ENCODE measurements around the gene POLN. TPM values are rescaled to one million over a fixed set of nuclear protein-coding genes. Genes with fewer than 3 reads are reported as not detected.
"Not testable (repeated sequence)": the region's sequence is repeated elsewhere in the genome, so short reads cannot be mapped to it uniquely, and the experiment has no call there.

POLN gene
- total and polyA plus RNA-seq, 9 donors, result 1.5 to 4.8 (median 2.2) TPM

DNA sequence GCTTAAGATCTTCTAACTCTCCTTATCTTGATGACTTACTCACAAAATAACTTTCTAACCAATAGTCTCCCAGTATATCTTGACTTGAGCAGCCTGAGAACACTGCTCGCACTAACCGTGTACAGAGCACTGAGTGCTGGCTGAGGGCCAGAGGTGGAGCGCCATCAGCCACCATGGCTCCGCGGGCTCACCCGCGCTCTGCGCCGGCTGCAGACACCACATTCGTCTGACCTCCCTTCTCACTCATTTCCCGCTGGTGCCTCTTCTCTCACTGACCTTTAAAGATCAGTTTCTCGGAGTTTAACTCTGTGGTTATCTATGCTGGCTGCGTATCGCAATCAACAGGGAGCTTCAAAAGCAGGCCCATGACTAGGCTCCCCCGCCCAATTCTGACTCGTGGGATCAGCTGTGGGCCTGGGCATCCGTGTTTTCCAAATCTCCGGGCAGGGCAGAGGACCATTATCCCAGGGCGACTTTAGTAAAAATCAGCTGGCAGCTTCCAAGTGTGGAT, 78.6 kb downstream of the POLN start:
- H3K27ac ChIP-seq (ENCODE audit: low read length), result no peak overlapping the region
- WGBS (ENCODE audit: insufficient coverage), result 75% methylated on average over 19 of the region's 19 CpGs
- H3K27me3 ChIP-seq (ENCODE audit: control insufficient read depth, insufficient read depth, low read length), result no peaks in the 10 kb centered on the region
- H3K4me1 ChIP-seq (ENCODE audit: control insufficient read depth, insufficient read depth, low read length), result no peaks in the 10 kb centered on the region
- H3K9me3 ChIP-seq (replicated peaks; ENCODE audit: control insufficient read depth, low read depth, low read length), result no peaks in the 10 kb centered on the region
- DNase-seq, result no peak
- H3K36me3 ChIP-seq (ENCODE audit: control insufficient read depth, insufficient read depth, low read length), result no peaks in the 10 kb centered on the region
- no peak overlapping the region for H3K4me3 ChIP-seq (ENCODE audit: low read length)

DNA sequence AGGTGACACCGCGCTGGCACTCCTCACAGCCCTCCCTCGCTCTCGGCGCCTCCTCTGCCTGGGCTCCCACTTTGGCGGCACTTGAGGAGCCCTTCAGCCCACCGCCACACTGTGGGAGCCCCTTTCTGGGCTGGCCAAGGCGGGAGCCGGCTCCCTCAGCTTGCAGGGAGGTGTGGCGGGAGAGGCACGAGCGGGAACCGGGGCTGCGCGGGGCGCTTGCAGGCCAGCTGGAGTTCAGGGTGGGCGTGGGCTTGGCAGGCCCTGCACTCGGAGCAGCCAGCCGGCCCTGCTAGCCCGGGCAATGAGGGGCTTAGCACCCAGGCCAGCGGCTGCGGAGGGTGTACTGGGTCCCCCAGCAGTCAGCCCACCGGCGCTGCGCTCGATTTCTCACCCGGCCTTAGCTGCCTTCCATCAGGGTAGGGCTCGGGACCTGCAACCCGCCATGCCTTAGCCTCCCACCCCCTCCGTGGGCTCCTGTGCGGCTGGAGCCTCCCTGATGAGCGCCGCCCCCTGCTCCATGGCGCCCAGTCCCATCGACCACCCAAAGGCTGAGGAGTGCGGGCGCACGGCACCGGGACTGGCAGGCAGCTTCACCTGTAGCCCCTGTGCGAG, 80.7 kb downstream of the POLN start:
- not testable (repeated sequence) for H3K27ac ChIP-seq (ENCODE audit: low read length); H3K4me1 ChIP-seq (ENCODE audit: control insufficient read depth, insufficient read depth, low read length); H3K36me3 ChIP-seq (ENCODE audit: control insufficient read depth, insufficient read depth, low read length); DNase-seq; H3K9me3 ChIP-seq (replicated peaks; ENCODE audit: control insufficient read depth, low read depth, low read length); H3K4me3 ChIP-seq (ENCODE audit: low read length); H3K27me3 ChIP-seq (ENCODE audit: control insufficient read depth, insufficient read depth, low read length)
- WGBS (ENCODE audit: insufficient coverage), result 92% methylated on average over 31 of the region's 40 CpGs

DNA sequence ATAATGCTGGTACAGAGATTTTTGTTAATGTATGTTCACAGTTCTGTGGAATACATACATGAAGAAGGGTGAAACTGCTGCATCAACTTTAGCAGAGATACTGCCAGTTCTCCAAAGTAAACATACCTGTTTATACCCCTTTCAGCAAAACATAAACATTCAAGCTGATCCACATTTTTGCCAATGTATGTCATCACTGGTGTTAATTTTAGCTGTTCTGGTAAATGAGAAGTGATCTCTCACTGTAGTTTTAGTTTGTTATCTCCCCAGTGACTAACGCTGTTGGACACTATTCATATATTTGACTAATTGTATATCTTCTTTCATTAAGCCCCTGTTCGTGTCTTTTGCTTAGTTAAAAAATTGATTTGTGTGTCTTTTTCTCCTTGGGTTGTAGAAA, 82.0 kb downstream of the POLN start:
- H3K36me3 ChIP-seq (ENCODE audit: control insufficient read depth, insufficient read depth, low read length), result no peaks in the 10 kb centered on the region
- DNase-seq, result no peak
- no peaks in the 10 kb centered on the region for H3K9me3 ChIP-seq (replicated peaks; ENCODE audit: control insufficient read depth, low read depth, low read length)
- H3K27me3 ChIP-seq (ENCODE audit: control insufficient read depth, insufficient read depth, low read length), result no peaks in the 10 kb centered on the region
- H3K27ac ChIP-seq (ENCODE audit: low read length), result no peak overlapping the region
- H3K4me3 ChIP-seq (ENCODE audit: low read length), result no peak overlapping the region
- no CpG with 5 or more reads among the region's 2 CpGs for WGBS (ENCODE audit: insufficient coverage)
- H3K4me1 ChIP-seq (ENCODE audit: control insufficient read depth, insufficient read depth, low read length), result no peaks in the 10 kb centered on the region

DNA sequence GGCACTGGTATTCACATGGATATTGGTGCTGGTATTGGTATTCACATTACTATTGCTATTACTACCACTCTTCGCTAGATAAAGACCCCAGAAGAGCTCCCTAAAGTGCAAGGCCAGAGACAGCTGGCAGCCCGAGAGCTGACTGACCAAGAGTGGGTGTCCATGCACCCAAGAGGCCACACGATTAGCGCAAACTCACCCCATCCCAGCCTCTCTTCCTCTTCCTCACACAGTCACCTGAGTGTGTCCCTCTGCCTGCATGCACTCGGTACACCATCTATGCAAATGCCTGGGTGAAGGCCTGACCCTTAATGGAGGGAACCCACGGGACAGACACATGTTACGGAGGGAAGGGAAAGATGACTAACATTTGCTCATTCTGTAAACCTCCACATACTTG, 86.7 kb downstream of the POLN start:
- no peaks in the 10 kb centered on the region for H3K9me3 ChIP-seq (replicated peaks; ENCODE audit: control insufficient read depth, low read depth, low read length)
- H3K27ac ChIP-seq (ENCODE audit: low read length), result no peak overlapping the region
- DNase-seq, result no peak
- no peak overlapping the region for H3K4me3 ChIP-seq (ENCODE audit: low read length)
- H3K27me3 ChIP-seq (ENCODE audit: control insufficient read depth, insufficient read depth, low read length), result no peaks in the 10 kb centered on the region
- no CpG with 5 or more reads among the region's 7 CpGs for WGBS (ENCODE audit: insufficient coverage)
- no peaks in the 10 kb centered on the region for H3K4me1 ChIP-seq (ENCODE audit: control insufficient read depth, insufficient read depth, low read length)
- H3K36me3 ChIP-seq (ENCODE audit: control insufficient read depth, insufficient read depth, low read length), result no peaks in the 10 kb centered on the region

DNA sequence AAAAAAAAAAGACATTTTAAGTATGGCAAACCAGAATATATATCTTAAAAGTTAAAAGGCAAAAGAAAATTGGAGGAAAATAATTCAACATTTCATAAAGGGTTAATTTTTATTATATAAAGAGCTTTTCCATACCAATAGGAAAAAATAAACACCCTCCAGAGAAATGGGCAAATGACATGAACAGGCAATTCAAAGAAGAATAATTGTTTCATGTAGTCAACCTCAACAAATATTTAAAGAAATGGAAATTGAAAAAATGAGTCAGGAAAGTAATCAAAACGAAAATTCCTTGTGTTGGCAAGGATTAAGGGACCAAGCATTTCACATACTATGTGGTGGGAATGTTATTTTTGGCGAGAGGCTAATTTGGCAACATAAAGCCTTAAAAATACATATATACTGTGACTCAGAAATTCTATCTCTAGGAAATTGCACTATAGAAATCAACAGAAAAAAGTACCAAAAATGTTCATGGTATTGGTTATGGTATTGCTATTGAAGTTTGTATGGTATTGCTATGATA, 87.6 kb downstream of the POLN start:
- Histone ChIP-seq H3K9me3 (replicated peaks; ENCODE audit: control insufficient read depth, low read depth, low read length) (no peaks in the 10 kb centered on the region), H3K4me1 (ENCODE audit: control insufficient read depth, insufficient read depth, low read length) (no peaks in the 10 kb centered on the region), H3K36me3 (ENCODE audit: control insufficient read depth, insufficient read depth, low read length) (no peaks in the 10 kb centered on the region), H3K4me3 (ENCODE audit: low read length) (no peak overlapping the region), H3K27ac (ENCODE audit: low read length) (no peak overlapping the region), H3K27me3 (ENCODE audit: control insufficient read depth, insufficient read depth, low read length) (no peaks in the 10 kb centered on the region)
- DNase-seq, result no peak
- WGBS (ENCODE audit: insufficient coverage), result no CpG with 5 or more reads among the region's 2 CpGs

DNA sequence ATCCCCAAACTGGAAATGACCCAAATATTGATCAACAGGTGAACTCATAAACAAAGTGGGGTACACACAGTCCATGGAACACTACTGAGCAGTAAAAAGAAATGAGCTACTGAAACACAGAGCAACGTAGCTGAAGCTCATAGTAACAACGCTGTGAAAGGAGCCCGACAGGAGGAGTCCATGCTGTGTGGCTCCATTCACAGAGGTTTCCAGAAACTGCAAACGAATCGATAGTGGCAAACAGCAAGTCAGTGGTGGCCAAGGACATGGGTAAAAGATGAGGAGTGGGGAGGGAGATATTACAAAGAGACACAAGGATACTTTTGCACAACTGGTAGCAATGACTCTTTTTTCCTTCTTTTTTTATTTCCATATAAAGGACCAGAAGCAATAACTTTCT, 90.4 kb downstream of the POLN start:
- DNase-seq, result no peak
- Histone ChIP-seq H3K4me3 (ENCODE audit: low read length) (no peak overlapping the region), H3K9me3 (replicated peaks; ENCODE audit: control insufficient read depth, low read depth, low read length) (no peaks in the 10 kb centered on the region), H3K27ac (ENCODE audit: low read length) (no peak overlapping the region), H3K4me1 (ENCODE audit: control insufficient read depth, insufficient read depth, low read length) (no peaks in the 10 kb centered on the region), H3K27me3 (ENCODE audit: control insufficient read depth, insufficient read depth, low read length) (no peaks in the 10 kb centered on the region), H3K36me3 (ENCODE audit: control insufficient read depth, insufficient read depth, low read length) (no peaks in the 10 kb centered on the region)
- WGBS (ENCODE audit: insufficient coverage), result 66% methylated on average over 5 of the region's 5 CpGs

DNA sequence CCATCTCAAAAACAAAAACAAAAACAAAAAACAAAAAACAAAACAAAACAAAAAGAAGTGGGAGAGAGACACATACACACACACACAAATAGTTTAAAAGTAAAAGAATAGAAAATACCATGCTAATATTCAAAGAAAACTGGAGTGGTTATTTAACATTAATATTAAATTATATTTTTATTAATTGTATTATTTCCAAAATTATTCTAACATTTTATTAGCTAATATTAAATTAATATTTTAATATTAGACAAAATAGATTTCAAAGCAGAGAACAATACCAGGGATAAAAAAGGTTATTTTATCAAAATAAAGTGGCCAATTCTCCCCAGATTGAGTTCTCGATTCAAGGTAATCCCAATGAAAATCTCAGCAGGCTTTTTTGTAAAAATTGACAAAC, 91.8 kb downstream of the POLN start:
- H3K27ac ChIP-seq (ENCODE audit: low read length), result no peak overlapping the region
- H3K9me3 ChIP-seq (replicated peaks; ENCODE audit: control insufficient read depth, low read depth, low read length), result no peaks in the 10 kb centered on the region
- H3K4me3 ChIP-seq (ENCODE audit: low read length), result no peak overlapping the region
- no peak for DNase-seq
- no CpG with 5 or more reads among the region's 1 CpG for WGBS (ENCODE audit: insufficient coverage)
- no peaks in the 10 kb centered on the region for H3K27me3 ChIP-seq (ENCODE audit: control insufficient read depth, insufficient read depth, low read length)
- H3K36me3 ChIP-seq (ENCODE audit: control insufficient read depth, insufficient read depth, low read length), result no peaks in the 10 kb centered on the region
- no peaks in the 10 kb centered on the region for H3K4me1 ChIP-seq (ENCODE audit: control insufficient read depth, insufficient read depth, low read length)

DNA sequence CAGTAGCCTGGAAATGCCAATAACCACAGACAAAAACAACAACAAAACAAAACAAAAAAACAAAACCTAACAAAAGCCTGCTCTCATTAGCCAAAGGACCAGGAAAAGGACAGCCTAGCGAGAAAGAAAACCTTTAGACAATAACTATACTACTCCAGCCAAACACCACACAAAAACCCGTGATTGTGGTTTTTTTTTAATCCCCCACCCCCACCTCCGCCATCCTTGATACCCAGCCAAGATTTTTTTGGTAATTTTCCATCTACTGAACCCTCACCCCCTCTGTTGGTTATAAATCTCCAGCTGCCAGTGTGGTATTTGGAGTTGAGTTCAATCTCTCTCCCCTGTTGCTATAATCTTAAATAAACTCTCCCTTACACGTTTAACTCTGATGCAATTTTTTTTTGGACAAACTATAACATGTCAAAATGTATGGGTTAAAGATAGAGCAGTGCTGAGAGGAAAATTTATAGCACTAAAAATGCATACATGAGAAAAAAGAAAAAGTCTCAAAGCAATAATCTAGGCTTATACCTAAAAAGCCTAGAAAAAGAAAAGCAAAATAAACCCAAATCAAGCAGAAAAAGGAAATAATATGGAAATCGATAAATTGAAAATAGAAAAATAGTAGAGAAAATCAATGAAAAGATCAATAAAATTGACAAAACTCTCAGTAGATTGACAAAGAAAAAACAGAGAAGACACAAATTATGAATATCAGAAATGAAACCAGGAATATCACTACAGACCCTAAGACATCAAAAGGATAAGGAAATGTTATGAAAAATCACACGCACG, 99.1 kb downstream of the POLN start:
- H3K9me3 ChIP-seq (replicated peaks; ENCODE audit: control insufficient read depth, low read depth, low read length), result no peaks in the 10 kb centered on the region
- peaks cover 2% of the 10 kb centered on the region for H3K27me3 ChIP-seq (ENCODE audit: control insufficient read depth, insufficient read depth, low read length)
- no peak for DNase-seq
- H3K36me3 ChIP-seq (ENCODE audit: control insufficient read depth, insufficient read depth, low read length), result no peaks in the 10 kb centered on the region
- no peaks in the 10 kb centered on the region for H3K4me1 ChIP-seq (ENCODE audit: control insufficient read depth, insufficient read depth, low read length)
- no CpG with 5 or more reads among the region's 7 CpGs for WGBS (ENCODE audit: insufficient coverage)
- H3K27ac ChIP-seq (ENCODE audit: low read length), result no peak overlapping the region
- H3K4me3 ChIP-seq (ENCODE audit: low read length), result no peak overlapping the region

DNA sequence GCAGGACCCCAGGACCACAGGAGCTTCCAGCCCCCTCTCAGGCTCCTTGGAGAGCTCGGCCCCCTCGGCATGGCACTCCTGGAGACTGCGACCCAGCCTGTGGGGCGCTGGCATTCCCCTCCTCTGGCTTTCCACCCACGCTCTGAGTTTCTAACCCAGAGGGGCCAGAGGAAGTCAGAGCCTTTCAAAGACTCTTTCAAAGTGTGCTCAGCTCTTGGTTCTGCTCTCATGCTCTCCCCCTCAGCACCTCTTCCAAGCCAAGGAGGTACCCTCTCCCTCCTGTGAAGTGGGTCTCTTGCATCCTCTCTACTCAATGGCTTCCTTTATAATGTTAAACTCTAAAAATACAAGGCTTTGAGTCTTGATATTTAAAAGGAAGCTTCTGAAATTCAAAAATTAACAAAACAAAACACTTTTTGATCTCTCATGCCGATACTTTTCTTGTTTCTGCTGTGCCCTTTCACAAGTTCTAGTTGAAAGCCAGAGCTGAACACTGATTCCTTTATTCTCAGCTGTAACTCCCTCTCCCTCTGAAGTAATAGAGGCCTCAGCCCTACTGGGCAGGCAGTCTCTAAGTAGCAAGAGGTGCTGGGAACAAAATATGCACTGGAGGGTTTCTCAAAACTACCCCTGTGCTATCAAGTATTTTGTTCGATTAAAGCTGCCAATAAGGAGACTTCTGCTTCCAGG, 100.0 kb downstream of the POLN start:
- WGBS (ENCODE audit: insufficient coverage), result 44% methylated on average over 6 of the region's 7 CpGs

More for the DNA sequence above, 100.0 kb downstream of the POLN start:
- peaks cover 2% of the 10 kb centered on the region for H3K27me3 ChIP-seq (ENCODE audit: control insufficient read depth, insufficient read depth, low read length)
- H3K36me3 ChIP-seq (ENCODE audit: control insufficient read depth, insufficient read depth, low read length), result no peaks in the 10 kb centered on the region
- H3K4me1 ChIP-seq (ENCODE audit: control insufficient read depth, insufficient read depth, low read length), result no peaks in the 10 kb centered on the region
- no peaks in the 10 kb centered on the region for H3K9me3 ChIP-seq (replicated peaks; ENCODE audit: control insufficient read depth, low read depth, low read length)
- H3K27ac ChIP-seq (ENCODE audit: low read length), result no peak overlapping the region
- peak; percentile 9 for DNase-seq
- H3K4me3 ChIP-seq (ENCODE audit: low read length), result no peak overlapping the region
